HG02981 (cell line): Measurements from ENCODE around the gene FABP2.
A peak's percentile ranks its signal among the peaks of the same experiment; 100 is the strongest.
"Not testable (repeated sequence)": the region's sequence is repeated elsewhere in the genome, so short reads cannot be mapped to it uniquely, and the experiment has no call there.

ENCODE experiments used
- ATAC-seq: cut with Tn5 transposase; IDR thresholded peaks from one replicate; pipeline ENCODE4 v1.9.1; 2021; ENCODE audit warnings: mild to moderate bottlenecking, moderate library complexity; ENCODE audit not compliant: unreplicated experiment

Gene FABP2

DNA sequence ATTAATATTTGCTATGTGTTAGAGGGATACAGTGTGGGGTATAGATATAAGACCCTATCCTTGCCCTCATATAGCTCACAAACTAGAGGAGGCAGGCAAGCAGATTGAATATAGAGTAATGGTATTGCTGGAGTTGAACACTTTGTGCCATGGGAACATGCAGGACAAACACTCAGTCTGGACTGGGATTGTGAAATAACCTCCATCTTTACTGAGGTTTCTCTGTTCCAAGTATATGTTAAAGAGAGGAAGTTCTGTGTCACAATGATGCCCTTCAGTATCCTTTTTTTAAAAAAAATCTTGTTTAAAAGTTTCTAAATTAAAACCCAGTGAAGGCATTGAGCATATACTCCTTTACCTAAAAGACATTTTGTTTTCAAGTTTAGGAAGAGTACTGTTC lies 8.7 kb downstream of the FABP2 start:
- no peak for ATAC-seq

DNA sequence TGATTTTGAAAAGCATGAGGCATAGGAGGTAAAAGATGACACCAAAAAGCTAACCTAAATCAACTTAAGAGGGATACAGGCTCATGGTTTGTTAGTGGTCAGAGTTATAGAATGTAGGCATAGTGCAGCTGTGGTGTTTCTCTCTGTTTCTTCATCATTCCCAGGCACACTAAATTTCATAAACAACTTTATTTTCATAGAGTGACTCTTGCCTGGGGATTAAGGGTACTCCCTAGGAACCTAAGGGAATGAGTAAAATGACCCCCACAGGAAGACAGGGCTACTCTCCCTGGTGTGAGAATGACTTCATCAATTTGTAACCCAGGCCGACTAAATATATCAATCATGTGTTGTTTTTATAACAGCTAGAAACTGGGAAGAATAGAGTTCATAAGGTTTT lies 11.1 kb downstream of the FABP2 start:
- no peak for ATAC-seq

DNA sequence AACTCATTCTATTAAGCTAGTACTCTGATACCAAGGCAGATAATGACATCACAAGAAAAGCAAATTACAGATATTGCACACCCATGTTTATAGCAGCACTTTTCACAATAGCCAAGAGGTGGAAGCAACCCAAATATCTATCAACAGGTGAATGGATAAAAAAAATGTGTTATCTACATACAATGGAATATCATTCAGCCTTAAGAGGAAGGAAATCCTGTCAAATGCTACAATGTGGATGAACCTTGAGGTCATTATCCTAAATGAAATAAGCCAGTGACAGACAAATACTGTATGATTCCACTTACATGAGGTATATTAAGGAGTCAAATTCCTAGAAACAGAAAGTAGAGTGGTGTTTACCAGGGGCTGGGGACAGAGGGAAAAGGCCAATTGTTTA lies 14.3 kb downstream of the FABP2 start:
- no peak for ATAC-seq

DNA sequence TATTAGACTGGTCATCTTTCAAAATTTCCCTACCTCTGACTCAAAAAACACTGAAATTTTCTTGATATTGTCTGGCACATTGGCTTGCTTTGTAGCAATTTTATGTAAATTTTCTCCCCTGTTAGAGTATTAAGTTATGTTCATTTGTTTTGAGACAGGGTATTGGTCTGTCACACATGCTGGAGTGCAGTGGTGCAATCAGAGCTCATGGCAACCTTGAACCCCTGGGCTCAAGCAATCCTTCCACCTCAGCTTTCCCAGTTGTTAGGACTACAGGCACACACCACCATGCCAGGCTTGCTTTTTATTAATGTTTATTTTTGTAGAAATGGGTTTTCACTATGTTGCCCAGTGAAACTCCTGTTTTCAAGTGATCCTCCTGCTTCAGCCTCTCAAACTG lies 17.5 kb downstream of the FABP2 start:
- no peak for ATAC-seq

DNA sequence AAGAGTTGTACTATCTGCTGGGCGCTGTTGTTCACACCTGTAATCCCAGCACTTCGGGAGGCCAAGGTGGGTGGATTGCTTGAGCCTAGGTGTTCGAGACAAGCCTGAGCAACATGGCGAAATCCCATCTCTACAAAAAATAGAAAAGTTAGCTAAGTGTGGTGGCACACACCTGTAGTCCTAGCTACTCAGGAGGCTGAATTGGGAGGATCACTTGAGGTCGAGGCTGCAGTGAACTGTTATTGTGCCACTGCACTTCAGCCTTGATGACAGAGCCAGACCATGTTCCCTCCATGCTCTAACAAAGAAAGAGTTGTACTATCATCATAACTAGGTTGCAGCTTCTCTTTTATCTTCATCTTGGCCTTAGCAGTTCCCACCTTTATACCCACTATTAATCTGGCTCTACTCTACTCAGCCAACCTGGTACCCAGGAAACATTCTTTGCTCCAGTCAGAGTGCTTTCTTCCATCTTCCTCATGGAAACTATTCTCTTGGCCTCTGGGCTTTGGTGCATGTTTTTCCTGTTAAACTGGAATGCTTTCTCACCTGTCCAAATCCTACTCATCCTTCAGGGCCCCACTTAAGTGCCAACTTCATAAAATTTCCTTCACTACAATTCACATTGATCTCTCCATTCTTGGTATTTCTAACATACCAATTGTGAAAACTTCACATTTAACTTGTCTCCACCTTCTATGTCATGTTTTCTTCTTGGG lies 18.2 kb downstream of the FABP2 start:
- ATAC-seq, result no peak

DNA sequence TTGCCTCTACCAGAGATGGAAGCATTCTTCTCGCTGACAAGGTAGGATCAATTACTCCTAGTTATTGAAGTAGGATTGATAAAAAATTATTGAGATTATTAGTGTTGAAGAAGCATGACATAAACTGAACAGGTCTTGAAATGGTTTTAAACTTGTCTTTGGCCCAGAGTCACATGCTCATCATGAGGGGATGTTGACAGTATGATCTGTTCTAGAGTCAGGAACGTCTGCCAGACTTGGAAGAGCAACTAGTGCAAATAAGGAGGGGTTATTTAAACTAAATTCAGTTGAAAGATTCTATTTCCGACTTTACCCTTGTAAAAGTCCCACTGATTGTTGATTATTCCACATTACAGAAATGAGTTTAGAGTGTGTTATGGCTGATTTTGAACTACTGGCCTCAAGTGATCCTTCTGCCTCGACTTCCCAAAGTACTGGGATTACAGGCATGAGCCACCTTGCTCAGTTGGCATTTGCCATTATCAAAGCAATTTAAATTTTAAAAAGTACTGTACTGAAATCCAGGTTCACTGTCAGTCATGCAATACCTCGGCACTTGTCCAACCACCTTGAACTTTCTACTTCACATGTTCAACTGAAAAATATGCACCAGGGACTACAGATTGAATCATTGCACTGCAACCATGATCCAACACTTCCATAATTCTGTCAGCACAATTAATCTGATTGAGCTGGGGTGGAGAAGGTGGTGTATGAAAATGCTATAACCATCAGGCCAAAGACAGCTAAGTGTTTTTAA lies 19.7 kb downstream of the FABP2 start:
- no peak for ATAC-seq

DNA sequence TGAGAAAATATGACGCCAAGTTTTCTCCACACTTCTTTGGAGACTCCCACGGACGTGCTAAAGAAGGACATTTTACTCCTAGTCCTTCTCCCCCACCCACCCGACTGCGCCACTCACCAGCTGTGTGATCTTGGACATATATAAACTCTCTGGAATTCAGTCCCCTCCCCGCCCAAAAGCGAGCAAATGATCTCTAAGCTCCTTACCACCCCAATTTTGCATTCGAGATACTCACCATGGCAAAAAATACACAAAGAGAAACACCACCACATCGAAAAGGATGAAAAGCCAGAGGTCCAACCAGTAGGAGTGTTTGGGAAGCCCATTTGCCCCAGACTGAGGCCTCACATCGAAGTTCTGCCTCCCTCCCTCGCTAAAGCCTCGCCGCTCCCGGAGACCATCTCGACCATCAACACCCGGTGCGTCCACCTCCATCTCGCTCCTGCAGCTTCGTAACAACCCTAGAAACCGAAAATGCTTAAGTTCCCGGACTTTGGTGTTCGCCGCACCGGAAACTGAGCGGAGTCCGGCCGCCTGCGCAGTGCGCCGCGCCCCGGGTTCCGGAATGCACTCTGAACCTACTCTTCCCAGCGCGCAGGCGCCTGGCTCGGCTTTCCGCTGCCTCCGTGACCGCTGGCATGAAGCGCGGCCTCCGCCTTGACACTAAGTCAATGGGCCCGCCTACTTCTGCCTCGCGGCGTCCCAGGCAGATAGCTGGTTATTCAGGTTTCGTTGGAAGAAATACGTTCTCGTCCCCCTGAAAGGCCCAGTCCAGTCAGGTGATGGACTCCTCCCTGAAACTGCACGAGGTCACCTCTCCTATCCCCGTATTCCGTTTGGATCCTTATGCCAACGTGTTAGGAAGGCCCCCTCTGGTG lies 21.6 kb downstream of the FABP2 start:
- ATAC-seq, result peak; percentile 95

DNA sequence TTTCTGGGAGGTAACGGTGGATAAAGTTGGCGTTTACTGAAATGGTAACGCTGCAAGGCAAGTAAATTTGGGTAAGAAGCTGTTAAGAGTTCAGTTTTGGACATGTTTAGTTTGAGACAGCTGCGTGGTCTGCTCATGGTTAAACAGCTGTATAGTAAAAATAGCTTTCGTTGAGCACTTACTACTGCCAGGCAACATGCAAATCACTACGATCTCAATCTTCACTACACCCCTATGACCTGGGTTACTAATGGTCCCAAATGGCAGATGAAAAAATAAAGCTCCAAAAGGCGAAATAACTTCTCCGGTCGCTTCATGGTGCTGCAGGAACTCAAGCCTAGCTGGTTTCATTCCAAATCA lies 22.2 kb downstream of the FABP2 start:
- ATAC-seq, result peak; percentile 47

DNA sequence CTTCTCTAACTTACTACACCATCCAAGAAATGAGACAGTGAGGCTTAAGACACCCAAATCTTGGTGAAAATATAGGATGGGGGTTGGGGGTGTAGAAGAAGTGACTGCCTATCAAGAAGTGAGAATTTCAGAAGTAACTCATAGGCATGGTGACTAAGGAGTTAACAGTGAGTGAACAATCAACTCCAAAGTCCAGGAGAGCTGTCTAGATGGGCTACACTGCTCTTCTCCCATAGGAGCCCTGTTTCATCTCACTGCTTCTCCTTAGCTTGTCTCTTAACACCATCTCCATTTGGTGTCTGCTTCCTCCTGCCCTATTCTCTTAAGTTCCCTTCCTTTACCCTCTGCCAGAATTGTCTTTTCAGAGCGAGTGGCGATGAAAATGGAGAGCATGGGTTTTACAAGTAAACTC lies 22.7 kb downstream of the FABP2 start:
- no peak for ATAC-seq

DNA sequence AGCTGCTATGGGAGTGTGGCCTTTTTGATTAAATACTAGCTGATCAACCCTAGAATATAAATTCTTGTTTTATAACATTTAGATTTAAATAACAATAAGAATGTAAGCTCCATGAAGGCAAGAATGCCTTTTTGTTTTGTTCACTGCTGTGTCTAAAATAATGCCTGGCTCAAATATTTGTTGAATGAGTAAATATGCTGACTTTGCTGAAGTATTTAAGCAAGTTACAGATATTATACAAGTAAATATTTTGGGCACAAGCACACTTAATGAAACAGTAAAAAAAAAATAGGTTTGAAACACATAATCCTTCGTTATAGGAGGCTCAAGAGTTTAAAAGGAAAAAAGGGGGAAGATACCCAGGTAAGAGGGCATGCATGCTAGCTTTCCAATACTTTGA lies 24.1 kb downstream of the FABP2 start:
- no peak for ATAC-seq

DNA sequence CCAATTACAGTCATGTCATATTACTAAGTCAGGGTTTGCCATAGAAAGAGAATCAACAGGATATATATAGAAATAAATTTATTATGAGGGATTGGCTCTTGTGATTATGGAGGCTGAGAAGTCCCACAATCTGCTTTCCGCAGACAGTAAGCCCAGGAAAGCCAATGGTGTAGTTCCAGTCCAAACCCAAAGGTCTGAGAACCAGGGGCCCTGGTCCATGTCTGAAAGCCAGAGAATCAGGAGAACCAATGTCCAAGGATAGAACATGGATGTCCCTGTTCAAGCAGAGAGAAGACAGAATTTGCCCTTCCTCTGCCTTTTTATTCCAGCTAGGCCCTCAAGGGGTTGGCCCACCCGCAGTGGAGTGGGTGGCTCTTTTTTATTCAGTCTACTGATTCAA lies 25.6 kb downstream of the FABP2 start:
- ATAC-seq, result no peak

DNA sequence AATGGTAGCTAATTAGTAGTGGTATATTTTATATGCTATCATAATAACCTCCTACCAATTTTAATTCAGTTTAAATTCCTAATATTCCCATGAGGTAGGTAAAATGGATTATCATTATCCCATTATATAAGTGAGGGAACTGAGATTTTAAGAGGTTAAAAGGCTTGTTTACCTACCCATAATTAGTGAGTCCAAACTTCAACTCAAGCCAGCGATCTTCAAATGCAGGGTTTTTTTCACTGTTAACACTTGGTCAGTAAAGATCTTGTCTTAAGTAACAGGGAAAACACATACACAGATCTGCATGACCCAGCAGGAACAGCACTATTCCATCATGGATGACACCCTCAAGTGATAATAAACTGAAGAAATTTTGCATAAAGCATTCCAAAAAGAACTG lies 31.3 kb downstream of the FABP2 start:
- no peak for ATAC-seq

DNA sequence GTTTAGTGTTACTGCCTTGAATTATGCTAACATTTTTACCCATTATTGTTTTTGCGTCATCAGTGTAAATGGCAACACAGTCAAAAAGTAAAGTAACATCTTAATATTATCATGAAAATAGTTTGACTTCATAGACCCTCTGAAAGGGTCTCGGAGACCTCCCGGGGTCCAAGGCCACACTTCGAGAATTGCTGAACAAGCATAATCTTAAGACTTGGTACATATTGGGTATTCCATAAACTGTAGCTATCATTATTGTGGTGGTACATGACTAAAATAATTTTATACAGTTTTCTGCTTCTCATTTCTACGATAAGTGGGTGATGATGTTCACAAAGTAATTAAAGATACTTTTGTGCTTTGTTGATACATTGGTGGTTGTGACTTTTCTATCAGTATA lies 32.6 kb downstream of the FABP2 start:
- ATAC-seq, result no peak

DNA sequence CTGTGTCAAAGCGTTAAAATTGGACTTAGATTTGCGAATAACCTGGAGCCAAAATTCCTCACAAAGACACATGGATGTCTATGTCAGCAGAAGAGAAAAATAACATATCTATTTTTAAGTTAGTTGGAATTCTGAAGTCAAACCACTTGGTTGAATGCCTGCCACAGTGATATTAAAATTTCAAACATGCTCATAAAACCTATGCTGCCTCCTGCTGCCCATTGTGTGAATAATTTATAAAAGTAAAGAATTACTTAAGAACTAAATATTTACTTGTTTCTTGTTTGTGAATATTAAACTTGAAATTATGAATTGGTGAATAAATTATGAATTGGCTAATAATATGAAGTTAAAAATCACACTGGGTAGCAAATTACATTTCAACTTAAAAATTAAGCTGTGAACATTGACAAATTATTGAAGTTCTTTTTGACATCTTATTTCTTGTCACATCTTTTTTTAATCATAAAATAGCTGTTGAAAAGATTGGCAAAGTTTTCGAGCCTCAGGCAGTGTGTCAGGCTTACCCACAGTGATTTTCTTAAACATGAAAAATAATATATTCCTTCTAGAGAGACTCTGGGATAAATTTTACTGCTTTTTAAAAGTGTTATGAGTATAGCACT lies 35.4 kb downstream of the FABP2 start:
- no peak for ATAC-seq

DNA sequence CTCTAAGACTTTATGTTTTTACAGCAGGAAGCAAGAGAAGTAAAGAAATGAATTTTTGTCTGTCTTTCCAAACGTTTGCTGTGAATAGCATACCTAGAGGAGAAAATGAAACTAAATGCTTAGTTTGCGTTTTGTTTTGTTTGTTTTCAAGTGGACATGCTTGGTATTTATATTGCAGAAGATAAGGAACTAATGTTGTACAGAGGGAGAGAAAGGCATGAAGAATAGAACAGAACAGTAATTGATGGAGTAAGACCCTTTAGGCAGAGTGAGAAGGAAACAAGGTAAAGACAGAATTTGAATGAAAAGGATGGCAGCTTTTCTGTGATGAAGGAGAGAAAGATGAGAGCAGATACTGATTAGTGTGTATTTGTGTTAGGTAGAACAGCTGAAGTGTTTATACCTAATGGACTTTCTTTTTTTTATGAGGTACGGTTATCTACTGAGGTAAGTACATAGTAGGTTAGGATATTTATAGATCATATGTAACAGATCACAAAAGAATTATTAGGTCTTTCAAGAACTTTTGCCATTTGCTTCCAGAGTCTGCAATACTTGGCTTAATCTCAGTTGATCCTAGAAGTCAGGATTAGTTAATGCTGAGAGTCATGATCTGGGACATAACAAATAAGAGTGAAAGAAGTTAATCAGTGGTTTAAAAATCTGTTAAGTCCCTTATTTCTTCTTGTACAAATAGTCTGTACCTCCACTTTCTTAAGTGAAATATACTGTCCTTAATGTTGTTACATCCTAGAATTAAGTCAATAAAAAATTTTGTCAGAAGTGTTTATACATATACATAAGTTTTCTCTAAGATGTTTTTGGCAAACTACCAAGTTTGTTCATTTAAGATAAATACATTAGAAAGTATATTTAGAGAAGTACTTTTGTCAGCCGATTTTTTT lies 36.8 kb downstream of the FABP2 start:
- ATAC-seq, result peak; percentile 86

DNA sequence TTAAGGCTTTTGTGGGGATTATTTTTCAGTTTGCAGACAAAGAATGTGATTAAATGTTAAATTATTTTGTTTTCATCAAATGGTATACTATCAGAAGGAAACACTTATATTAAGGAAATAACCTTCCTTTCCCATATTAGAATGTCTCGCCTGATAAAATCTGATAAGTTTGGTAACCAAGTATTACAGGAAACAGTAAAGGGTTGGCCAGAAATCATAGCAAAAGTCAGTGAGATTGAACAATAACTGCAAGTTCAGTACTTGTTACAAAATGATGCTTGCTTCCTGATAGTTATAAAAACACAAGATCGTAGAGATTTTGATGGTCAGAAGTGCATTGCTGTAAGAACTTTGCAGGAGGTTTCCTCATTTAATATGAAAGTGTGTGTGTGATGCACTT lies 40.5 kb downstream of the FABP2 start:
- no peak for ATAC-seq

DNA sequence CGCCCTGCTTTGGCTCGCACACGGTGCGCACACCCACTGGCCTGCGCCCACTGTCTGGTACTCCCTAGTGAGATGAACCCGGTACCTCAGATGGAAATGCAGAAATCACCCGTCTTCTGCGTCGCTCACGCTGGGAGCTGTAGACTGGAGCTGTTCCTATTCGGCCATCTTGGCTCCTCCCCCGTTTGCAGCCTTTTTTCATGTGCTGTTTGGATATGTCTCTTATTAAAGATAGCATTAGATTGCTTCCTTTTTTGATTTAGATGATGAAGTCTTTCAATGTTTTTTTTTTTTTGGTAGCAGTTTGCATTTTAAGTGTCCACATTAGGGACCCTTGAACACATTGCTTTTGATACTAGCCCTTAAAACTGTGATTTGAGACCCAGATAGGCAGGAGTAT lies 42.0 kb downstream of the FABP2 start:
- ATAC-seq, result not testable (repeated sequence)

DNA sequence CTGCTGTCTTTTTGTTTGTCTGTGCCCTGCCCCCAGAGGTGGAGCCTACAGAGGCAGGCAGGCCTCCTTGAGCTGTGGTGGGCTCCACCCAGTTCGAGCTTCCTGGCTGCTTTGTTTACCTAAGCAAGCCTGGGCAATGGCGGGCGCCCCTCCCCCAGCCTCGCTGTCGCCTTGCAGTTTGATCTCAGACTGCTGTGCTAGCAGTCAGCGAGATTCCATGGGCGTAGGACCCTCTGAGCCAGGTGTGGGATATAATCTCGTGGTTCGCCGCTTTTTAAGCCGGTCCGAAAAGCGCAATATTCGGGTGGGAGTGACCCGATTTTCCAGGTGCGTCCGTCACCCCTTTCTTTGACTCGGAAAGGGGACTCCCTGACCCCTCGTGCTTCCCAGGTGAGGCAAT lies 42.4 kb downstream of the FABP2 start:
- not testable (repeated sequence) for ATAC-seq

DNA sequence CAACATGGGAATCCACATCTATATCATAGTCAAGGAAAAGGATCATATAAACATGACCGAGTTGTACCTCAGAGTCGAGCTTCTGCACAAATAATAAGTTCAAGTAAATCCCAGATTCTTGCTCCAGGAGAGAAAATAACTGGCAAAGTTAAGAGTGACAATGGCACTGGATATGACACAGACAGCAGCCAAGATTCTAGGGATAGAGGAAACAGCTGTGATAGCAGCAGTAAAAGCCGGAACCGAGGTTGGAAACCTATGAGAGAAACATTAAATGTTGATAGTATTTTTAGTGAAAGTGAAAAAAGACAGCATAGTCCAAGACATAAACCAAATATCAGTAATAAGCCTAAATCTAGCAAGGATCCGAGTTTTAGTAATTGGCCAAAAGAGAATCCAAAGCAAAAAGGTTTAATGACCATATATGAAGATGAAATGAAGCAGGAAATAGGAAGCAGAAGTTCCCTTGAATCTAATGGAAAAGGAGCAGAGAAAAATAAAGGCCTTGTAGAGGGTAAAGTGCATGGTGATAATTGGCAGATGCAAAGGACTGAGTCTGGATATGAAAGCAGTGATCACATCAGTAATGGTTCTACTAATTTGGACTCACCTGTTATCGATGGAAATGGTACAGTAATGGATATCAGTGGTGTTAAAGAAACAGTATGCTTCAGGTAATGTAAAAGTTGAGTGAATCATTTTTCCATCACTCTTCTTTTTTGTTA lies 50.4 kb downstream of the FABP2 start:
- no peak for ATAC-seq

DNA sequence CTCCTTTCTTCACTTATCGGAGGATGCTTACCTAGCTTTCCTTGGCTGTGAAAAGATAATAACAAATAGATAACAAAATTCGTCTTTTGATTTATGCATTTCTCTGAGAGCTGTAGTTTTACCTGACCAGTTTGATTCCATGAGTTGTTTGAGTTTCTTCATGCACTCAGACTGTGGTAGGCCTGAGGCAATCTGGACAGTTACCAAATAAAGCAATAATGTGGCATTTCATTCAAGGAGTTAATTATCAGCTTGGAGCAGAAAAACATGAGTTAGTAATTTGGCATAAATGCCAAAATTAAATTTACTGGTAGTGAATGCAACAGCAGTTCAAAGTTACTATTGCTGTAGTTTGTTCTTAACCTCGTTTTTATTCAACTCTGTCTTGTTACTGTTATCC lies 53.5 kb downstream of the FABP2 start:
- no peak for ATAC-seq
